GM21786 (cell line): ENCODE results near the gene NRIP1.

Experiments
- ATAC-seq: cut with Tn5 transposase; IDR thresholded peaks from one replicate; pipeline ENCODE4 v1.9.1; 2021; ENCODE audit not compliant: unreplicated experiment

The NRIP1 gene

DNA sequence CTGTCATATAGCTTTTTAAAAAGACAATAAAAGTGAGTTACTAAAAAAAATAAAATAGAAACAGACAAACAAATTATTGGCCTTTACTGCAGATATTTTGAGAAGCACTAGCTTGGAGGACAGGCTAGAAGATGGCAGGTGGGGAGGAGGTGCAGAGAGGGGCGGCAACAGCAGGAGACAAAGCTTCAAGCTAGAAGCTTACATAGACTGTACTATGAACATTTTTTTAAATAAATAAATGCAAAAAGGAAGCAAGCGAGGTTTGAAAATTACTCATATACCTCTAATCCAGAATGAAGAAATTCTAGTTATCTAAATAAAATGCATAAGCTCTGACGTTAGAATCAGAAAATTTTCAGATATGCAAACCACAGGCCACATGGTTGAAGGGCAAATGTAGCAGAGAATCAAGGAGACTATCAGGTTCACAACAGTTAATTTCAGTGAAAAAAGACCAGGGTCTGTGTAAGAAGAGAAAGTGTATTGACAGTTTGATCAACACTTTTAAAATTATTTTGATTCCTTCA is 54.9 kb downstream of the NRIP1 start:
- ATAC-seq, result no peak

DNA sequence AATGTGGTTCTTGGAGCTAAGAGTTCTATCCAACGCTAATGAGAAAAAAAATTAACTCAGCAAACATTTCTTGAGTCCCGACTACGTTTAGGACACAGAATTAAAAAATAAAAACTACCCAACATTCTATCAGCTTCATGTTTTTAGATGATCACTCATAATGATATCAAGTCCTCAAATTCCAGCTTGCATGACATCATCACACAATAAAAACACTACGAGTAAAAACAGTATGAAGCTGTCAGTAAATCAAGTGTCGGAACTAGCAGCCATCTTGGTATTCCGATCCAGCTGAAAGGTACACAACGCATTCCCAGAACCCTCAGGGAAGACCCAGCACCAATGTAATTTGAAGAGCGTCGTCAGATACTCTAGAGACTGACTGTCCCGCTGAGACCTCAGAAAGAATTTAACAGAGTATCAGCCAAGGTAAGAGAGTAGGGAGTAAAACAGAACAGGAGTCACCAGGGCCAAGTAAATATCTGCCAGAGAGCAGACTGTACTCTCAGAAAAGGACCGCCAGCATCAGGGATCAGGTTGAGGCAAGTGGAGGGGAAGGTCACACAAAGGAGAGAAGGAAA is 57.0 kb downstream of the NRIP1 start:
- ATAC-seq, result no peak

DNA sequence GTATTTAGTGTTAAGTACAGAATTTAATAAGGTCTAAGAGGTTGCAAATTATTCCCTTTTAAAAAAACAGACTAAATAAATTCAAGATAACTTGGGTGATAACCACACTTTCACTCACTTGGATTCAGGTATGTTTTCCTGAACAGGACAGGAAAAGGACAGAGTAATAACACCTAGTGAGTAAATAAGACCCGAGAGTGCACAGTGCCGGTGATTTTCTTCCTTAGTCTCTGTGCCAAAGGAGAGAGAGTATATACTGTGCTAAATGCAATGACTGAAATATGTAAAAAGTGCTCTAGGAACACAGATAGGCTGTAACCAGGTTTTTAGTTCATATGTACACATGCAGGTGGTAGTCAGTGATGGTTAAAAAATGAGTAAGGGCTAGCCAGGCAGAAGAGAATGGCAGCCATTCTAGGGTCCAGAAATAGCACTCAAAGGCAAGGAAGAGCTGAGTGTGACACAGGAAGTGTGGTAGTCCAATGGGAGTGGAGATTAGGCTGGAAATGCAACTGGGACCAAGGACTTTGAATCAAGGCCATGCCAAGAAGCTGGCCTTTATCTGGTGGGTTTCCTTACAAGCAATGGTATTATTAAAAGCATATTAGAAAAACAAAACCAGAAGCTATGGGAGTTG is 58.1 kb downstream of the NRIP1 start:
- no peak for ATAC-seq

DNA sequence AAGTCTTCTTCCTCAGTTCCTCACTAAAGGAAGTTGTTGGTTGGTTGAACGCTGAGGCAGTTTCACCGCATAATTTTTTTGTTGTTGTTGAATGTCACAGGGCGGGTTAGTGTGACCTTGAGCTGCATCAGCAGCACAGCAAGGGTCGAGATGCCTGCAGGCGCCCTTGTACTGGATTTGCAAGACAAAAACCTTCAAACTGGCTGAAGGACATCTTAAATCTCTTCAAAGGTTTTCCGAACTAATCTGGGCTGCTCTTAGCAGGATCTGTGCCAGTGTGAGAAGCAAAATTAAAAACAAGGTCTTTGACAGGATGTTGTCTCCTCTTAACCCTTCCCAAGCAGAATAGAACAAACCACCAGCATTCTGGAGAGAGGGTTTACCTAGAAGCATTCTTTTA is 59.4 kb downstream of the NRIP1 start:
- ATAC-seq, result no peak

DNA sequence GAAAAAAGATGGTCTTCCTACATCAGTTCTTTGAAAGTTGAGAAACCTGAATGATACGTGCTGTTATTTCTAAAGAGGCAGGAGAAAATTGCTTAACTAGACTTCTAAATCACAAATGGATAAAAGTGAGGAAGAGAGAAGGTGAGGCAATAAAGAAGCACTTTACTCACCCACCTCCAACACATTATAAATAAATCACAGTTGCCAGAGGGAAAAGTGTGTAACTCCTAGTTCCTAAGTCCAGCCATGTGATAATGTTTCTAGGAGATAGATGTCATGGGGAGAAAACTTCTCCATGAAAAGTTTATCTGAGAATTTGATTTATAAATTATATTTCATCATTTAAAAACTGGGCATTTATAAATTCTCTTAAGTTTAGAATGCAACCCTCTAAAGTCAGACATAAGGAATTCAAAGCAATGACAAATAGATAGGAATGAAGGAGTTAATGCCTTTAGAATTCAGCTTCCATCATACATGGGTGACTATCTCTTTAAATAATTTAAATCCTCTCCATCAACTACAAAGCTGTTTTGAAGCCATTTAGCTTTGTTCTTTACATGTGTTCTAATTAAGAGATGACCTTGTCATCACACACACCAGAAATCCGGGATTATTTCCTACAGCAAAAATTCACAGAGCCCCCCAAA is 60.0 kb downstream of the NRIP1 start:
- ATAC-seq, result no peak

DNA sequence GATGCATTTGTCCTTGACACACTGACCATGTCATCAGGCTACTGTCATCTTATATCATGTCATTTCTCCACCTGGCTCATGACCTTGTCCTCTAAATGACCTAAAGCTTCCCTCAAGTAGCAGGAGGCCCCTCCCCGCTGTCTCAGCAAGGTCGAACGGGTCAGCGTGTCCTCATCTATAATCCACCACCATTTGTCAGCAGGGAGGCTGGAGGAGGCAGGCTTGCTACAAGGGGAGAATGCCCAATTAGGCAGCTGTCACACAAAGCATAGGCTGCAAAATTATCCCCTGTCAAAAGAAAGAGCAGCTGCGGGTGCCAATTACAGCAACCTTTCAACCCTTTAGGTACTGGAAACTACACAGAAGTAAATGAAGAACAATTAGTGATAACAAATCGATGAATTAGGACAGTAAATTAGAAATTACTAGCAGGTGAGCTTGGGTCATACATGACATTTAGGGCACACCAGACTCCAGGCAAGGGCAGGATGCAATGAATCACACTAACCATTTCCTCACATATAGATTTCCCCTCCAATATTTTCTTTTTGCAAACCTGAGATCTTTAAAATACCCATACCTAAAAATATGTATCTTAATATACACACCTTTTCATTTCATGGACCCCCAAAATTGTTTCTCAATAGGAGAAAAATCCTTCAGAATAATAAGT is 61.2 kb downstream of the NRIP1 start:
- ATAC-seq, result no peak

DNA sequence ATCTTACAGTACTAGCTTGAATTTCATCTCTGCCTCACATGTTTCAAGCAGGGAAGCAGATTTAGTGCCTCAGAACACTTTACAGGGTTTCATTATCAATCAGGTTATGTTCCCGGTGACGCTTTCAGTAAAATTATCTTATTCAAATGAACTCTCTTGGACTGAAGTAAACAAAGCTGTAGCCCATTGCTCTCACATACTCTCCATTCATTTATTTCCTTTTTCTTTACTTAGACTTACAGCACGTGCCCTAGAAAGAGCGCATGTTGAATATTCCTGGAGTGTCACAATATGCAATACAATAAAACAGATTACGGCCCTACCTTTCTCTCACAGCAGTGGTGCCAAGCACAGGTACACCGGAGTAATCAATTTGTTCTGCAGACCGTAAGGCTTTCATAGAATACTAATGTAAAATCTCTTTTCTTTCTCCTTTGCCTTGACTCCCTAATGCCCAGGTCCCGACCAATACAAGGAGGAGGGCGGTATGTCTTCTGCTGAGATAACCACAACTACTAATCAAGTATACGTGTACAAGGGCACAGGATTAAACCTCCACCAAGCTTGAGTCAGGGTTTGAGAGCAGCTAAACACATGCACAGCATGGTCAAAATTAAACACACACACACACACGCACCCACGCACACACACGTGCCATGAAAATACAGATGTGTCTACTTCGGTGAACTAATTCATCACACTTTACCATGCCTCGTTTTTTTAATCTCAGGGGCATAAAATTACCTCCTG is 62.8 kb downstream of the NRIP1 start:
- ATAC-seq, result peak; percentile 81

DNA sequence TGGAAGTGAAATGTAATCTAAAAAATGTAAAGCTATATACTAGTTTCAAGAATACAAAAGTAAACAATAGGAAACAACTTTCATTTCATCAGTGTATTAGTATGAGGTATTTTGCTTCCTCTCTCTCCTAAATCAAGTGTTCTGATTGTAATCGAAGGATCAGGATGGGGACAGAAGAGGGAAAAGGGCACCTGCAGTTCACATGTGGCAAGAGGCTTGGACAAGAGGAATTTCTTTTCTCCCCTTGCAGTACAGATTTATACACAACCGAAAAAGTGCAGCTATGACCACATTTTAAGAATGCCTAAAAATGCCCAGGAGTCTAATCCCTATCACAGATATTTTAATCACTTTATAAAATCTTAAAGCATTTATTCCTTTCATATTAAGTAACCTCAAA is 63.7 kb downstream of the NRIP1 start:
- ATAC-seq, result no peak

DNA sequence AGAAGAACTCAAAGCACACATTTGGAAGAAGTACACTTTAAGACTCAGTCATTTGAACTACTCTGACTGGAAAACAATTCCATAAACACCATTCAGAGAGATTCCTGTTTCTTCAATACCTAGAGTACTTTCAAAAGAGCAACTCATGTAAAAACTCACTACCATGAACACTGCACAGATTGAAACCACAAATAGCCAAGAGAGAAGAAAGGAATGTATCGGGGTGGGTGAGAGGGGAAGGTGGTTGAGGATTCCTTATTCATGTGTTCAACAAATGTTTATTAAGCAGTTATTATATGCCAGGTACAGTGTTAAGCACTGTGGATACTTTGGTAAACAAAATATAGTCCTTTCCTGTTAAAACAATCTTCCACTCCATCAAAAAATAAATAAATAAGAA is 64.7 kb downstream of the NRIP1 start:
- no peak for ATAC-seq

DNA sequence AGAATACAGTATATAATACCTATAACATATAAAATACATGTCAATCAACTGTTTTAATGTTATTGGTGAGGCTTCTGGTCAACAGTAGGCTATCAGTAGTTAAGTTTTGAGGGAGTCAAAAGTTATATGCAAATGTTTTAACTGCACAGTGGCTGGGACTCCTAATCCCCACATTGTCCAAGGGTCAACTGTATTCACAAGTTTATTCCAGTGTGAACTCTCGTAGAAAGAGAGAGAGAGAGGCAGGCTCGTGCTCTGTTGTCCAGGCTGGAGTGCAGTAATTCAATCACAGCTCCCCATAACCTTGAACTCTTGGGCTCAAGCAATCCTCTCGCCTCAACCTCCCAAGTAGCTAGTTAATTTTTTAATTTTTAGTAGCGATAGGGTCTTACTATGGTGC is 66.0 kb downstream of the NRIP1 start:
- no peak for ATAC-seq

DNA sequence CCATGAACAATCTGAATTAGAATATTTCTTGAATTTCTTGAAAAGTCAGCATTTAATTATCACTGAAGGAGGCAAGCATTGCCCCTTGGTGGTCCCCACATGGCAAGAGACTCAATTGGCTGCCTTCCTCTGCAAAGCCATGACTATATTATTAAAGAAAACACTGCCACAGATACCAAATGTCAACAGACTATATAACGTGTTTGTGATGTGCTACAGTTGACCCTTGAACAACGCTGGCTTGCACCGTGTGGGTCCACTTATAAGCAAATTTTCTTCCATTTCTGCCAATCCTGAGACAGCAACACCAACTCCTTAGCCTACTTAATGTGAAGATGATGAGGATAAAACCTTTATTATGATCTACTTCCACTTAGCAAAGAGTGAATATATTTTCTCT is 66.5 kb downstream of the NRIP1 start:
- ATAC-seq, result no peak

DNA sequence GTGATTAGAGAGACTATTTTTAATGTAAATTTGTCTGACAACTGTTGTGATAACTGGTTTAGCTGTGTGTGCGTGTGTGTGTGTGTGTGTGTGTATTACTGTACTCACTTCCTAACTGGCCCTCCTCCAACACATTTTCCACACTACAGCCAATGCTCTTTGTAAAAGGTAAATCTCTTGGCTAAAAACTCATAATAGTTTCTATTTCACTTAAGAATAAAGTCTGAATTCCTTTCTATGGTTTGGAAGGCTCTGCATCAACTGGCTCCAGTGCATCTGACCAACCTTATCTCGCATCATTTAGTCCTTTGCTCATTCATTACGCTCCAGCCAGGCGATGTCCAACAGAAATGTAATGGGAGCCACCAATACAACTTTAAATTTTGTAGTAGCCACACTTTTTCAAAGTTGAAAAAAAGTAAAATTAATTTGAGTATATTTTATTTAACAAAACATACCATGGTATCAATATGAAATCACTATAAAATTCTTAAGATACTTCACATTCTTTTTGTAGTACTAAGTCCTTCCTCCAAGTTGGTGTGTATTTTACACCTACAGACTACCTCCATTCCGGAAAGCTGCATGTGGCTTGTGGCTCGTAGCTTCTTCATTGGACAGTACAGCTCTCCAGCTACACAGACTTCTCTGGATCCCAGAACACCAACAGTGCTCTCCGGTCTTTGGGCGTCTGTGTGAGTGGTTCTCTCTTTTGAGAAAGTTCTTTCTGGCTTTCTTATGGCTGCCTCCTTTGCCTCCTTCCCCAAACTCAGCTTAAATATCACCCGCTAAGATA is 68.9 kb downstream of the NRIP1 start:
- no peak for ATAC-seq

DNA sequence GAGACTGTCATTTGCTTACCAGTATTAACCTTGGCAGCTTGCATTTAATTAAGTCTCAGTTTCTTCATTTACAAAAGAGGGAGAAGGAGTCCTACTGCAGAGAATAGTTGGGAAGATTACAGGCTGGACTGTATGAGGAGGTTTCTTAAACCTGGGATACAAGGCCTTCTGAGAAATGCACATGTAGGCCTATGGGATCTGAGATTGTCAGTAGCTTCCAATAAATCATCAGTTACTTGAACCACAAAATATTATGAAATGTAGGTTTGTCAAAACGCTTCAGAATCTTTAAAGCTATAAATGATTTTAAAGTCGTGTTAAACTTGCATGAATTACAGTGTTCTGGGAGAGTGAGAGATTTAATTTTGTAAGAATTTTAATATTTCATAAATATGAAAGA is 69.6 kb downstream of the NRIP1 start:
- no peak for ATAC-seq

DNA sequence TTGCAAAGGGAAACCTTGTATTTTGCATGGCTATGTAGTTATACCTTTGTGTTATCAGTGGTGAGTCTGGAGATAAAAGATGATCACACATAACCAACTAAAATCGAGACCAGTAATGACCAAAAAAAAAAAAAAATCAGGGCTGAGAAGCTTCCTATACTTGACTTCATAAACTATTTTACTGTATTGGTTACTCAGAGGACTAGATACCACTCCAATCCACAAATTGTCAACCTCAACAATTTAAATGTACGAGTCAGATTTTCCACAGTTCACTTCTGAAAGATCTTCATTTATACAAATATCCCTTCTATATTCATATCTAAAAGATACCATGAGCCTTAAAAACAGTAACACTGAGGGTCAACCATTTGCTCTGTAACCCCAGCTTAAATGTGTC is 71.7 kb downstream of the NRIP1 start:
- no peak for ATAC-seq

DNA sequence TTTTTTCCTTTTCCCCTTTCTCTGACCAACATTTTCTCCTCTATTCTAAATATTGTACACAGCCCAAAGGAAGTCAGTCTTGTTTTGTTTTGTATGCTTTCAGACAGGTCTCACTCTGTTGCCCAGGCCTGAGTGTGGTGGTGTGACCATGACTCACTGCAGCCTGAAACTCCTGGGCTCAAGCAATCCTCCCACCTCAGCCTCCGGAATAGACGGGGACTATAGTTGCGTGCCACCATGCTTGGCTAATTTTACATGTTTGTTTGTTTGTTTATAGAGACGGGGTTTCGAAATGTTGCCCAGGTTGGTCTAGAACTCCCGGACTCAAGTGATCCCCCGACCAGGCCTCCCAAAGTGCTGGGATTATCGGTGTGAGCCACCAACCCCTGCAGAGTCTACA is 72.8 kb downstream of the NRIP1 start:
- no peak for ATAC-seq

DNA sequence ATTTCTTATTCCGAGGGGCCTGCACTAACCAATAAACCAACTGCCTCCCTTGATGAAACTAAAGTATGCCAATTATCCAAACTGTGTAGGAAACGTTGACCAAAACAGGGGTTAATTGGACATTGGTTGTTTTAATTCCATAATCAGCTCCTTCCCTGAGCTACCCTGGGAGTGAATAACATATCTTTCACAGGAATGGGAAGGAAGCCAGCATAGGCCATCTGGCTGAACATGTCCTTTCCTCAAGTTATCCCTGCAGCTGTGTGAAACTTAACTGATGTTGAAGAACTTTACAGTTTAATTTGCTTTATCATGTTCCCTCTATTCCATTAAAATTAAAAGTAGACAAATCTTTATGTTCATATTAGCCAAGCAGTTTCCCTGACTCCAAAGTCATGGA is 75.4 kb downstream of the NRIP1 start:
- ATAC-seq, result no peak

DNA sequence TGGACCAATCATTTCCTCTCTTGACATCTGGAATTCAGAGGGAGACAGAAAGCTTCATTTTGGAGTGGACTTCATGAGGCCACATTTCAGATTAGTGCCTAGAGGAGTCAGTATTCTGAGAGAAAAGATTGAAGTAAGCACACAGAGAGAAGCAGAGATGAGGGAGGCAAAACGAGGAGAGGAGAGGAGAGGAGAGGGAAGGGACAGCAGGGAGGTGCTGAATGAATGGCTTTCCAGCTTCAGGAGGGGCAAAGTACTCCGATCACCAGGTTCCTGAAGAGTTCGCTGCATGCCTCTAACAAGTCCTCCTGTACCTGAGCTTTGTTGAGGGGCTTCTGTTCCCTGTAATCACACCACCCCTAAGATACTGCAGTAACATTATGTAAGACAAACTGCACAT is 76.0 kb downstream of the NRIP1 start:
- ATAC-seq, result no peak

DNA sequence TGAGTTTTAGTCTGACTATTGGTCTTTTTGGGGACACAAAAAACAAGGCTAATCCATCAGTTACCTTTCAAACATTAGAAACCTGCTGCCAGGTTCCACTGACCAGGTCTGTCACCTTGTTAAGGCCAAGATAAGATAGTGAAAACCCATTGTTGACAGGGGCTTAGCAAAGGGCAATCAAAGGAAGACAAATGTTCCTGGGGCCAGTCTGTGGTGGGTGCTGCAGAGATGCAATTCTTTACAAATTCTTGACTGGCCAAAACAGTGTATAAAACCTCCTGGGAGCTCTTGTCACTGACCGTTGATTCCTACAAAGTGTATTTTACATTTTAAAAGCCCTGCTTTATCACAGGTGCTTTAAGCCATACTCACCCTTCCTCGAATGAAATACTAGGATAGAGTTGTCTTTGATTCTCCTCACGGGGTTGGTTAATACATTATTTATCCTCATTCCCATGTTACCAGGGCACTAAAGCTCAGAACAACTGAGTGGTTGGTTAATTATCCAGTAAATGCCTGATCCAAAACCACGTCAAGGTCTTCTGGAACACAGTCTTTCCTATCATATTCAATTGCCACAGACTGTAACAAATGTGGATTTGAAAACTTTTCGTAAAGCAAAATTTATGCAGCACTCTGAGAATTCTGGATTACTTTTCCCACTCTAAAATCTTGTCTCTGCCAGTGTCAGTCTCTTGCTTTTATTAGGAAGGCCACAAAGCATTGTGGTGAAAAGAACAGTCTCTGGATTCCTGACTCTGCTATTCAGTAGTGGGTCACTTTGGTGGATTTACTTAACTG is 77.2 kb downstream of the NRIP1 start:
- no peak for ATAC-seq

DNA sequence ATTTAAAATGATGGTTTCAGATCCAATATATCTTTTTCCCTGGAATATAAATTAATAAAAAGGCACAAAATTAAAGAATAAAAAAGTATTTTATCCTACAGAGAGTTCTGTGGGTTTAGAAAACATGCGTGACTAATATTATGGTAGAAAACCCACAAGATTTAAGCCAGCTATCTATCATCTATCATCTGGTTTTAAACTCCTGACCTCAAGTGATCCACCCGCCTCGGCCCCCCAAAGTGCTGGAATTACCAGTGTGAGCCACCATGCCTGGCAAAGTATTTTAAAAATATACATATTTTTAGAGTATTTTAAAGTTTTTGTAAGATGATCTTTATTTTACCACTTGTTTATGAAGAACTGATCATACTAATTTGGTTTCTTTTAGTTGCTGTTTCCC is 79.5 kb downstream of the NRIP1 start:
- no peak for ATAC-seq

DNA sequence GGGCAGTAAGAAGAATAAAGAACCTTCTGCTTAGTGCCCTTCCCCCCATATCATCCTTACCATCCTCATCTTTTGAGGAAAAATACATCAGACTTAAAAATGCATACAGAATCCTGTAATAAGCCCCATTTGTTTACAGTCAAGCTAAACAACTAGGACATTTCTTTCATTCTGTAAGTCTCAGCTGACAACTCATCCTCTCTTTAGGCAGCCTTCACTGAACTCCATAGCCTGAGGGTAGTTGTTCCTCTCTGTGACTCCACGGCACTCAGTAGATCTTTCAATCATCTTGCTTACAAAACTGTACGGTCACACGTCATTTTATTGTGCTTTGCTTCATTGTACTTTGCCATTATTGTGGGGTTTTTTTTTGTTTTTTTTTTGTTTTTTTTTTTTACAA is 82.5 kb downstream of the NRIP1 start:
- ATAC-seq, result no peak
